Esophagus squamous epithelium (tissue), 4 donors: ENCODE data around the gene CDH13.

Experiments
- CTCF ChIP-seq, 6 experiments: fragments of 450-650 bp in 4 of 6; fragments of 200-600 bp in 2 of 6; sonication (generic) in 2 of 6; IDR thresholded peaks; one replicate each; pipeline ENCODE4 v1.5.1; 2016 to 2019; ENCODE audit warnings: antibody characterized with exemption in 6 of 6, mild to moderate bottlenecking in 4 of 6, moderate library complexity in 4 of 6
- POLR2A ChIP-seq, 4 donors: fragments of 450-650 bp; IDR thresholded peaks; one replicate each; pipeline ENCODE4 v1.6.1; 2017; ENCODE audit warnings: antibody characterized with exemption in 4 of 4, mild to moderate bottlenecking in 4 of 4, moderate library complexity in 3 of 4

DNA sequence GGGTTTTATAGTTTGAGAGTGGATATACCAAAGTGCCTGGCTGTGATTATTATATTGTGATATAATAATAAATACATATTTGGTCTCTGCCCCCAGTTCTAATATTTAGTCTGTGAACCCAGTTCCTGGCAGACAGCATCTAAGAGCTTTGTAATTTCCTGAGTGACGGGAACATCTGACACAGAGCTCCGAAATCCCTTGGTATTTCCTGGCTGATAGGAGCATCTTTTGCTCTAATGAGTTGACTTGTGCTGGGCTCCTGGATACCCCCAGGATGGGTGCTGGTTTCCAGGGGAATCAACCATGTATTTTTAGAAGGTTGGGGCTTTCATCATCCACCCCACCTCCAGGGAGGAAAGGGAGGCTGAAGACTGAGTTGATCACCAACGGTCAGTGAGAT lies 187.3 kb downstream of the CDH13 start:
- TF ChIP-seq CTCF (IDR thresholded peaks at IDR 0.05) (no peak), POLR2A (IDR thresholded peaks at IDR 0.05) (no peak)
